Measurements from ENCODE around the gene SEMG2. TPM values are rescaled to one million over a fixed set of nuclear protein-coding genes. Genes with fewer than 3 reads are reported as not detected.

The SEMG2 gene, protein sequence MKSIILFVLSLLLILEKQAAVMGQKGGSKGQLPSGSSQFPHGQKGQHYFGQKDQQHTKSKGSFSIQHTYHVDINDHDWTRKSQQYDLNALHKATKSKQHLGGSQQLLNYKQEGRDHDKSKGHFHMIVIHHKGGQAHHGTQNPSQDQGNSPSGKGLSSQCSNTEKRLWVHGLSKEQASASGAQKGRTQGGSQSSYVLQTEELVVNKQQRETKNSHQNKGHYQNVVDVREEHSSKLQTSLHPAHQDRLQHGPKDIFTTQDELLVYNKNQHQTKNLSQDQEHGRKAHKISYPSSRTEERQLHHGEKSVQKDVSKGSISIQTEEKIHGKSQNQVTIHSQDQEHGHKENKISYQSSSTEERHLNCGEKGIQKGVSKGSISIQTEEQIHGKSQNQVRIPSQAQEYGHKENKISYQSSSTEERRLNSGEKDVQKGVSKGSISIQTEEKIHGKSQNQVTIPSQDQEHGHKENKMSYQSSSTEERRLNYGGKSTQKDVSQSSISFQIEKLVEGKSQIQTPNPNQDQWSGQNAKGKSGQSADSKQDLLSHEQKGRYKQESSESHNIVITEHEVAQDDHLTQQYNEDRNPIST
- polyA plus RNA-seq (2012; rRNA removed) = not detected in 2 replicates
- polyA plus RNA-seq (2012; cell fraction: cytosol; rRNA removed) = not detected in 2 replicates
- not detected in 2 replicates for polyA plus RNA-seq (2012; cell fraction: nucleus; rRNA removed)

- no peaks in the 10 kb centered on the region for H4K20me1 ChIP-seq (ENCODE audit: insufficient read depth)
- POLR2A ChIA-PET = no interaction called here
- CTCF ChIA-PET = interaction anchor here (0.8 kb wide), 1 partner anchor 39 kb away, joined by 3 read pairs; no protein-coding TSS in a partner anchor
- no peaks in the 10 kb centered on the region for H3K4me1 ChIP-seq (ENCODE audit: control insufficient read depth in 1 of 2, insufficient read depth in 2 of 2, low read depth in 1 of 2, low read length in 1 of 2)
- no peaks in the 10 kb centered on the region for H3F3A ChIP-seq (replicated peaks; ENCODE audit: insufficient read depth)
- no peak within 1 kb of the TSS for H3K9ac ChIP-seq
- no peak within 1 kb of the TSS for H3K27ac ChIP-seq (ENCODE audit: low read depth in 2 of 2, low read length in 1 of 2)
- TF ChIP-seq GATA2 (CRISPR knock-in tag; IDR thresholded peaks at IDR 0.05) (no peak), USF2 (IDR thresholded peaks at IDR 0.05; ENCODE audit: borderline replicate concordance, low read depth, low read length) (no peak), RXRA (IDR thresholded peaks at IDR 0.05; ENCODE audit: borderline replicate concordance, low read depth) (no peak), RCOR1 (IDR thresholded peaks at IDR 0.05; ENCODE audit: low read length) (no peak), POLR2AphosphoS5 (IDR thresholded peaks at IDR 0.05; ENCODE audit: low read depth, low read length) (no peak)
- H3K79me2 ChIP-seq (ENCODE audit: insufficient read depth) = no peaks in the 10 kb centered on the region
- no peaks in the 10 kb centered on the region for H3K36me3 ChIP-seq (replicated peaks in 1 of 2; ENCODE audit: control insufficient read depth in 1 of 2, insufficient read depth in 2 of 2, low read length in 1 of 2)
- no peaks in the 10 kb centered on the region for H3K9me2 ChIP-seq
- peaks cover 10% of the 10 kb centered on the region; the same call in 1 of the 2 replicates for H3K27me3 ChIP-seq (ENCODE audit: insufficient read depth)
- no peak for DNase-seq
- no peak within 1 kb of the TSS for H3K4me2 ChIP-seq
- H3K9me3 ChIP-seq = no peaks in the 10 kb centered on the region
- no peak within 1 kb of the TSS for H3K4me3 ChIP-seq (ENCODE audit: low read depth in 2 of 2, low read length in 1 of 2)
- WGBS (ENCODE audit: low lambda C conversion rate) = 6% methylated on average over 4 of the region's 4 CpGs
- no peak within 1 kb of the TSS for H2AFZ ChIP-seq (ENCODE audit: low read depth)
These were observed at the start of gene SEMG2 for GRCh38 chr20:45221076-45221475. Gene SEMG2, plus strand, starts transcription at chr20:45221373. Its CDS starts 17 bp downstream, at chr20:45221390.

GRCh38 chr20:45173522-45173921 is 47.7 kb upstream of the SEMG2 start:
- TF ChIP-seq NRF1 (IDR thresholded peaks at IDR 0.05; ENCODE audit: low read depth, low read length) (no peak), USF1 (IDR thresholded peaks at IDR 0.05; ENCODE audit: borderline replicate concordance, low read depth) (no peak)
- no peak for DNase-seq
- Histone ChIP-seq H3K4me3 (ENCODE audit: low read depth in 2 of 2, low read length in 1 of 2) (no peak overlapping the region), H3K27me3 (ENCODE audit: insufficient read depth) (no peaks in the 10 kb centered on the region), H3K79me2 (ENCODE audit: insufficient read depth) (no peaks in the 10 kb centered on the region), H3K27ac (ENCODE audit: low read depth in 2 of 2, low read length in 1 of 2) (no peak overlapping the region), H2AFZ (ENCODE audit: low read depth) (no peak overlapping the region), H3K4me1 (ENCODE audit: control insufficient read depth in 1 of 2, insufficient read depth in 2 of 2, low read depth in 1 of 2, low read length in 1 of 2) (no peaks in the 10 kb centered on the region; a peak in 1 of 4 replicates), H3K9me3 (no peaks in the 10 kb centered on the region), H3K9ac (no peak overlapping the region), H3K9me2 (no peaks in the 10 kb centered on the region), H3K36me3 (replicated peaks in 1 of 2; ENCODE audit: control insufficient read depth in 1 of 2, insufficient read depth in 2 of 2, low read length in 1 of 2) (no peaks in the 10 kb centered on the region), H4K20me1 (ENCODE audit: insufficient read depth) (no peaks in the 10 kb centered on the region), H3F3A (replicated peaks; ENCODE audit: insufficient read depth) (no peaks in the 10 kb centered on the region), H3K4me2 (no peak overlapping the region)
- 0% methylated on average over 1 of the region's 1 CpG for WGBS (ENCODE audit: low lambda C conversion rate)
- POLR2A ChIA-PET = no interaction called here
- CTCF ChIA-PET = no interaction called here
